GM19438 (cell line): ENCODE data around the gene VPS9D1.
"Not testable (repeated sequence)": the region's sequence is repeated elsewhere in the genome, so short reads cannot be mapped to it uniquely, and the experiment has no call there.

Source experiments
- ATAC-seq: cut with Tn5 transposase; IDR thresholded peaks from one replicate; pipeline ENCODE4 v1.9.1; 2021; ENCODE audit warnings: low read depth; ENCODE audit not compliant: unreplicated experiment

Gene VPS9D1

GRCh38 chr16:89669755-89670154 is 50.9 kb downstream of the VPS9D1 start:
- no peak for ATAC-seq

GRCh38 chr16:89668790-89669158 is 51.9 kb downstream of the VPS9D1 start:
- no peak for ATAC-seq

DNA sequence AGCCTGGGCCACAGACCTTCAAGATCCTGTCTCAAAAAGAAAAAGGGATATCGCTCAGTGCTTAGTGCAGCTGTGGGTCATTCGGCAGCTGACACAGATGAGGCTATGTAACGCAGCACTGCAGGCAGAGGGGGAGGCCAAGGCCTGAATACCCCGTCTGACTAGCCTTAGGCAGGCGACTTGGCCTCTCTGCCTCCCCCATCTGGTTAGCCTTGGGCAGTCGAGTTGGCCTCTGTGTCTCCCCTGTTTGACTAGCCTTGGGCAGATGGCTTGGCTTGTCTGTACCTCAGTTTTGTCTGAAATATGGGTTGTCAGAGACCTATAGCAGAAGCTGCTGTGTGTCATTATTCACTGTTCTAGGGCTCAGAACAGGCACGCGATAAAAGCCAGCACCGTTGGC is 53.1 kb downstream of the VPS9D1 start:
- ATAC-seq = no peak

DNA sequence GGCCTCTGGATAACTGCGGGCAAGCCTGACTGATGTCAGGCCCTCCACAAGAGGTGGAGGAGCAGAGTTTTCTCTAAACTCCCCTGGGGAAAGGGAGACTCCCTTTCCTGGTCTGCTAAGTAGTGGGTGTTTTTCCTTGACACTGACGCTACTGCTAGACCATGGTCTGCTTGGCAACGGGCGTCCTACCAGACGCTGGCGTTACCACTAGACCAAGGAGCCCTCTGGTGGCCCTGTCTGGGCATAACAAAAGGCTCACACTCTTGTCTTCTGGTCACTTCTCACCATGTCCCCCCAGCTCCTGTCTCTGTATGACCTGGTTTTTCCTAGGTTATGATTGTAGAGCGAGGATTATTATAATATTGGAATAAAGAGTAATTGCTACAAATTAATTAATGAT is 53.7 kb downstream of the VPS9D1 start:
- ATAC-seq = not testable (repeated sequence)

DNA sequence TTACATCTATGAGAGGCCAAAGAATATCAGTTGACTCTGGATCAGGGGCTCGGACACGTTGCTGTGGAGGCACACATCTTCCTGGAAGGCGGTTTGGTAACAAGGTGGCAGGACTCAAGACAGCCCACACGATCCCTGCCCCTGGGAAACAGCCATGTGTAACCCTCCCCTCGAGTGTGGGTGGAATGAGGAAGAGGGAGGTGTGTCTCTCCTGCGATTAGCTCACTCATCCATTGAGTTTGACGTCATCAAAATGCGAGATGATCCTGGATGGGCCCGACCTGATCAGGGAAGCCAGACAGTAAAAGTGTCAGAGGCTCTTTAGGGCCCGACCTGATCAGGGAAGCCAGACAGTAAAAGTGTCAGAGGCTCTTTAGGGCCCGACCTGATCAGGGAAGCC is 56.5 kb downstream of the VPS9D1 start:
- ATAC-seq = not testable (repeated sequence)

DNA sequence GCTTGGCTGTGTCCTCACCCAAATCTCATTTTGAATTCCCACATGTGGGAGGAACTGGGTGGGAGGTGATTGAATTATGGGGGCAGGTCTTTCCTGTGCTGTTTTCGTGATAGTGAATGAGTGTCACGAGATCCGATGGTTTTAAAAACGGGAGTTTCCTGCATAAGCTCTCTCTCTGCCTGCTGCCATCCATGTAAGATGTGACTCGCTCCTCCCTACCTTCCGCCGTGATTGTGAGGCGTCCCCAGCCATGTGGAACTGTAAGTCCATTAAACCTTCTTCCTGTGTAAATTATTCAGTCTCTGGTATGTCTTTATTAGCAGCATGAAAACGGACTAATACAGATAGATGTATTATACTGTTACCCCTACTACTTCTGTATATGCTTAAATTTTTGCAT is 59.5 kb downstream of the VPS9D1 start:
- no peak for ATAC-seq

GRCh38 chr16:89660146-89660545 is 60.6 kb downstream of the VPS9D1 start:
- no peak for ATAC-seq

- no peak for ATAC-seq
Measured at GRCh38 chr16:89658221-89658879, 62.3 kb downstream of the VPS9D1 start.

DNA sequence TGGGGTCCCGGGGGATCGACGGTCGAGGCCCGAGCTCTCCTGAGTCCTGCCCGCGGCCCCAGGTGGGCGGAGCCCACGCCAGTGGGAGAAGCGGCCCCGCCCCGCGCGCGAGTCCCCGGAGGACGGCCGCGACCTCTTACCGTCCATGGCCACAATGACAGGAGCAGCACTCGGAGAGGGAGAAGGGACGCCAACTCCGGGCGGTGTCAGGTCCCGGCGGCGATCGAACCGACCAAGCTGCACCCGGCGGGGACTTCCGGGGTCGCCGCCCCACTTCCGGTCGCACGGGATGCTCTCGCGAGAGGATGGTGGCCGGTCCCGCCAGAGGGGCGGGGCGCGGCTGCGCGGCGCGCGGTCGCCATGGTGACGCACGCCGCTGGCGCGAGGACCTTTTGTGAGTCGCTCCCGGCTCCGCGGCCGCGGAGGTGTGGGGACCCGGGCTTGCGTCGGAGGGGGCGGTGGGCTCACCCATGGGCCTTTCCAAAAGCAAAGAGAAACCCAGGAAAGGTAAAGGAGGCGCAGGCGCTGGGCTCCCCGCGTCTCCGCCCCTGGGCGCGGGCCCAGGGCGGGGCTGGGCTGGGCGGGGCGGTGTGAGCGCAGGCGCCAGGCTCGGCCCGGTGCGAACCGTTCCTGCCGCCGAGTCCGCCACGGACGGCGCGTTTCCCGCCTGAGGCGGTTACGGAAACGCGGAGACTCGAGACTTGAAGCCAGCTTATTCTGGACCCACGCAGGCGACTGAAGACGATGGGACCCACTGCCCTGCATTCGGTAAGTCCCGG is 63.1 kb downstream of the VPS9D1 start, which contains the start of the genes CHMP1A and SPATA33:
Gene CHMP1A, minus strand, starts transcription at position 267 of the 779 bp plus-strand sequence. Its CDS starts 120 bp downstream, at position 147.
Gene SPATA33, plus strand, starts transcription at position 395 of the 779 bp plus-strand sequence. Its CDS starts 76 bp downstream, at position 471.
- ATAC-seq = peak; percentile 88
